Measurements from ENCODE around the gene CAST.

Gene CAST

GRCh38 chr5:96756985-96757384 lies 94.8 kb downstream of the CAST start:
- ChIA-PET CTCF (interaction anchor here (0.8 to 1.5 kb wide), 2 partner anchors 11 to 385 kb away, joined by 3 to 4 read pairs; partner anchors contain the start of gene LIX1), POLR2A (no interaction called here)
- no peaks in the 10 kb centered on the region for H3K4me1 ChIP-seq (ENCODE audit: control insufficient read depth, insufficient read depth, low read length)
- no peaks in the 10 kb centered on the region for H3K9me3 ChIP-seq (ENCODE audit: control insufficient read depth, insufficient read depth, low read depth, low read length)
- H3K36me3 ChIP-seq (ENCODE audit: control insufficient read depth in 2 of 2, insufficient read depth in 1 of 2, low read length in 2 of 2) = peaks cover 45 to 56% of the 10 kb centered on the region in 2 experiments
- H3K27ac ChIP-seq (ENCODE audit: extremely low read depth, low read depth, low read length) = no peak overlapping the region
- no peak overlapping the region for H3K4me3 ChIP-seq (ENCODE audit: low read depth, low read length)
- TF ChIP-seq PRDM10 (tag by site-specific recombination; IDR thresholded peaks at IDR 0.05) = no peak
- TF ChIP-seq ZNF518A (tag by site-specific recombination; conservative IDR thresholded peaks at IDR 0.05; ENCODE audit: low read depth) = no peak
- TF ChIP-seq PRDM4 (tag by site-specific recombination; IDR thresholded peaks at IDR 0.05) = no peak
- TF ChIP-seq, protein P1, sequence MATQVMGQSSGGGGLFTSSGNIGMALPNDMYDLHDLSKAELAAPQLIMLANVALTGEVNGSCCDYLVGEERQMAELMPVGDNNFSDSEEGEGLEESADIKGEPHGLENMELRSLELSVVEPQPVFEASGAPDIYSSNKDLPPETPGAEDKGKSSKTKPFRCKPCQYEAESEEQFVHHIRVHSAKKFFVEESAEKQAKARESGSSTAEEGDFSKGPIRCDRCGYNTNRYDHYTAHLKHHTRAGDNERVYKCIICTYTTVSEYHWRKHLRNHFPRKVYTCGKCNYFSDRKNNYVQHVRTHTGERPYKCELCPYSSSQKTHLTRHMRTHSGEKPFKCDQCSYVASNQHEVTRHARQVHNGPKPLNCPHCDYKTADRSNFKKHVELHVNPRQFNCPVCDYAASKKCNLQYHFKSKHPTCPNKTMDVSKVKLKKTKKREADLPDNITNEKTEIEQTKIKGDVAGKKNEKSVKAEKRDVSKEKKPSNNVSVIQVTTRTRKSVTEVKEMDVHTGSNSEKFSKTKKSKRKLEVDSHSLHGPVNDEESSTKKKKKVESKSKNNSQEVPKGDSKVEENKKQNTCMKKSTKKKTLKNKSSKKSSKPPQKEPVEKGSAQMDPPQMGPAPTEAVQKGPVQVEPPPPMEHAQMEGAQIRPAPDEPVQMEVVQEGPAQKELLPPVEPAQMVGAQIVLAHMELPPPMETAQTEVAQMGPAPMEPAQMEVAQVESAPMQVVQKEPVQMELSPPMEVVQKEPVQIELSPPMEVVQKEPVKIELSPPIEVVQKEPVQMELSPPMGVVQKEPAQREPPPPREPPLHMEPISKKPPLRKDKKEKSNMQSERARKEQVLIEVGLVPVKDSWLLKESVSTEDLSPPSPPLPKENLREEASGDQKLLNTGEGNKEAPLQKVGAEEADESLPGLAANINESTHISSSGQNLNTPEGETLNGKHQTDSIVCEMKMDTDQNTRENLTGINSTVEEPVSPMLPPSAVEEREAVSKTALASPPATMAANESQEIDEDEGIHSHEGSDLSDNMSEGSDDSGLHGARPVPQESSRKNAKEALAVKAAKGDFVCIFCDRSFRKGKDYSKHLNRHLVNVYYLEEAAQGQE (tag by site-specific recombination; IDR thresholded peaks at IDR 0.05) = no peak
- no peak for TF ChIP-seq YY2 (tag by site-specific recombination; IDR thresholded peaks at IDR 0.05)
- no peak for TF ChIP-seq ZNF280D (tag by site-specific recombination; IDR thresholded peaks at IDR 0.05)
- no peak for TF ChIP-seq ZNF555 (tag by site-specific recombination; conservative IDR thresholded peaks at IDR 0.05)
- TF ChIP-seq ZSCAN23 (tag by site-specific recombination; IDR thresholded peaks at IDR 0.05) = no peak
- no peak for TF ChIP-seq ZNF426 (tag by site-specific recombination; IDR thresholded peaks at IDR 0.05)
- no peak for TF ChIP-seq ZNF184 (tag by site-specific recombination; IDR thresholded peaks at IDR 0.05)

Data from HEK293 (cell line).